NOMO-1 (cell line): ENCODE measurements around the gene ALKBH8.
"Not testable (repeated sequence)": the region's sequence is repeated elsewhere in the genome, so short reads cannot be mapped to it uniquely, and the experiment has no call there.

Experiments
- DNase-seq, 2 experiments: peaks; one replicate each; lab custom pipeline; 2025; ENCODE audit not compliant: unreplicated experiment in 2 of 2; lab: John Stamatoyannopoulos, UW

ALKBH8 gene

GRCh38 chr11:107508201-107508857, 57.2 kb downstream of the ALKBH8 start:
- no peak for DNase-seq

- no peak for DNase-seq
These were observed 59.8 kb downstream of the ALKBH8 start for GRCh38 chr11:107505647-107506225.

GRCh38 chr11:107504981-107505380, 60.6 kb downstream of the ALKBH8 start:
- no peak for DNase-seq

GRCh38 chr11:107501713-107502112, 63.8 kb downstream of the ALKBH8 start:
- no peak for DNase-seq

GRCh38 chr11:107497371-107497770, 68.2 kb downstream of the ALKBH8 start:
- DNase-seq, result not testable (repeated sequence)

- DNase-seq, result no peak
These were observed 69.5 kb downstream of the ALKBH8 start for GRCh38 chr11:107496011-107496410.

GRCh38 chr11:107494055-107494454, 71.5 kb downstream of the ALKBH8 start:
- no peak for DNase-seq

- no peak for DNase-seq
These were observed 72.4 kb downstream of the ALKBH8 start for GRCh38 chr11:107493117-107493516.

GRCh38 chr11:107490836-107491235, 74.7 kb downstream of the ALKBH8 start:
- no peak for DNase-seq

GRCh38 chr11:107482234-107482633, 83.3 kb downstream of the ALKBH8 start:
- DNase-seq, result no peak

GRCh38 chr11:107478922-107479321, 86.6 kb downstream of the ALKBH8 start:
- no peak for DNase-seq

- DNase-seq, result no peak
These were observed 87.7 kb downstream of the ALKBH8 start for GRCh38 chr11:107477820-107478219.

- DNase-seq, result no peak
These were observed 91.7 kb downstream of the ALKBH8 start for GRCh38 chr11:107473792-107474191.

GRCh38 chr11:107472966-107473365, 92.6 kb downstream of the ALKBH8 start:
- DNase-seq, result no peak

- no peak for DNase-seq
These were observed 96.9 kb downstream of the ALKBH8 start for GRCh38 chr11:107468596-107468995.

GRCh38 chr11:107467696-107468095, 97.8 kb downstream of the ALKBH8 start:
- DNase-seq, result no peak

- not testable (repeated sequence) for DNase-seq
These were observed 99.2 kb downstream of the ALKBH8 start for GRCh38 chr11:107466275-107466866.

- DNase-seq, result peak; percentile 92 to 96
These were observed 107.8 kb downstream of the ALKBH8 start, which contains the start of gene CWF19L2 for GRCh38 chr11:107457558-107458271. Gene CWF19L2, minus strand, starts transcription at chr11:107457825. Its CDS starts 9 bp downstream, at chr11:107457816.

GRCh38 chr11:107457205-107457557, 108.4 kb downstream of the ALKBH8 start:
- peak in 1 of 2 experiments; percentile 26 for DNase-seq

- no peak for DNase-seq
These were observed 111.8 kb downstream of the ALKBH8 start for GRCh38 chr11:107453594-107454286.
